Measurements from ENCODE around the gene IL32.

The IL32 gene

DNA sequence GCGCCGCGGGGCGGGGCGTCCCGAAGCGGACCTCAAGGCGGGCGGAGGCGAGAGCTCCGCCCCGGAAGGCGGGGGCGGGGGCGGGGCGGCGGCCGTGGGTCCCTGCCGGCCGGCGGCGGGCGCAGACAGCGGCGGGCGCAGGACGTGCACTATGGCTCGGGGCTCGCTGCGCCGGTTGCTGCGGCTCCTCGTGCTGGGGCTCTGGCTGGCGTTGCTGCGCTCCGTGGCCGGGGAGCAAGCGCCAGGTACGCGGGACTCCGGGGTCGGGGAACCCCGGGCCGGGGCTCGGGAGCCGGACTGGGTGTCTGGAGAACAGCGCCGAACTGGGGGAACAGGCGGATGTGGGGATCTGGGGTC, 45.2 kb upstream of the IL32 start, which contains the start of gene TNFRSF12A (continued):
- TF ChIP-seq ZFP3 (tag by site-specific recombination; IDR thresholded peaks at IDR 0.05; ENCODE audit: low read depth) (no peak), ZNF629 (tag by site-specific recombination; IDR thresholded peaks at IDR 0.05) (no peak), ZNF335 (tag by site-specific recombination; conservative IDR thresholded peaks at IDR 0.05) (no peak), OSR2 (tag by site-specific recombination; IDR thresholded peaks at IDR 0.05) (no peak), ZNF184 (tag by site-specific recombination; IDR thresholded peaks at IDR 0.05) (no peak), ZNF211 (tag by site-specific recombination; IDR thresholded peaks at IDR 0.05; ENCODE audit: low read depth) (no peak), SP2 (tag by site-specific recombination; IDR thresholded peaks at IDR 0.05) (no peak), ZNF677 (tag by site-specific recombination; IDR thresholded peaks at IDR 0.05) (0 out of 2 replicates have a peak, but pooled peaks have one; percentile 8), GFI1B (tag by site-specific recombination; IDR thresholded peaks at IDR 0.05) (no peak), KLF10 (tag by site-specific recombination; IDR thresholded peaks at IDR 0.05) (no peak), ZNF350 (tag by site-specific recombination; IDR thresholded peaks at IDR 0.05) (no peak), BCL11A (tag by site-specific recombination; IDR thresholded peaks at IDR 0.05; ENCODE audit: low read depth) (no peak), ZNF792 (tag by site-specific recombination; IDR thresholded peaks at IDR 0.05) (no peak), ZNF133 (tag by site-specific recombination; IDR thresholded peaks at IDR 0.05) (no peak), ZNF843 (tag by site-specific recombination; IDR thresholded peaks at IDR 0.05) (no peak), ZNF221 (tag by site-specific recombination; IDR thresholded peaks at IDR 0.05; ENCODE audit: borderline replicate concordance) (no peak), ZNF830 (tag by site-specific recombination; IDR thresholded peaks at IDR 0.05; ENCODE audit: low read depth) (no peak), ZNF701 (tag by site-specific recombination; IDR thresholded peaks at IDR 0.05) (no peak), KLF7 (tag by site-specific recombination; IDR thresholded peaks at IDR 0.05; ENCODE audit: borderline replicate concordance) (no peak), ZNF214 (tag by site-specific recombination; IDR thresholded peaks at IDR 0.05; ENCODE audit: borderline replicate concordance) (no peak), ZNF501 (tag by site-specific recombination; IDR thresholded peaks at IDR 0.05) (no peak), ZNF624 (tag by site-specific recombination; IDR thresholded peaks at IDR 0.05) (no peak), ZNF513 (tag by site-specific recombination; IDR thresholded peaks at IDR 0.05) (no peak), ZNF654 (tag by site-specific recombination; IDR thresholded peaks at IDR 0.05; ENCODE audit: low read depth) (no peak), ZNF138 (tag by site-specific recombination; IDR thresholded peaks at IDR 0.05; ENCODE audit: borderline replicate concordance) (no peak), ZNF23 (tag by site-specific recombination; IDR thresholded peaks at IDR 0.05; ENCODE audit: borderline replicate concordance) (no peak), ZNF596 (tag by site-specific recombination; IDR thresholded peaks at IDR 0.05) (no peak), GLI2 (tag by site-specific recombination; IDR thresholded peaks at IDR 0.05; ENCODE audit: borderline replicate concordance, low read depth) (no peak), ZNF114 (tag by site-specific recombination; IDR thresholded peaks at IDR 0.05) (no peak)
- TF ChIP-seq, protein P1, sequence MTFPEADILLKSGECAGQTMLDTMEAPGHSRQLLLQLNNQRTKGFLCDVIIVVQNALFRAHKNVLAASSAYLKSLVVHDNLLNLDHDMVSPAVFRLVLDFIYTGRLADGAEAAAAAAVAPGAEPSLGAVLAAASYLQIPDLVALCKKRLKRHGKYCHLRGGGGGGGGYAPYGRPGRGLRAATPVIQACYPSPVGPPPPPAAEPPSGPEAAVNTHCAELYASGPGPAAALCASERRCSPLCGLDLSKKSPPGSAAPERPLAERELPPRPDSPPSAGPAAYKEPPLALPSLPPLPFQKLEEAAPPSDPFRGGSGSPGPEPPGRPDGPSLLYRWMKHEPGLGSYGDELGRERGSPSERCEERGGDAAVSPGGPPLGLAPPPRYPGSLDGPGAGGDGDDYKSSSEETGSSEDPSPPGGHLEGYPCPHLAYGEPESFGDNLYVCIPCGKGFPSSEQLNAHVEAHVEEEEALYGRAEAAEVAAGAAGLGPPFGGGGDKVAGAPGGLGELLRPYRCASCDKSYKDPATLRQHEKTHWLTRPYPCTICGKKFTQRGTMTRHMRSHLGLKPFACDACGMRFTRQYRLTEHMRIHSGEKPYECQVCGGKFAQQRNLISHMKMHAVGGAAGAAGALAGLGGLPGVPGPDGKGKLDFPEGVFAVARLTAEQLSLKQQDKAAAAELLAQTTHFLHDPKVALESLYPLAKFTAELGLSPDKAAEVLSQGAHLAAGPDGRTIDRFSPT (tag by site-specific recombination; IDR thresholded peaks at IDR 0.05), result no peak
- TF ChIP-seq, protein P2, sequence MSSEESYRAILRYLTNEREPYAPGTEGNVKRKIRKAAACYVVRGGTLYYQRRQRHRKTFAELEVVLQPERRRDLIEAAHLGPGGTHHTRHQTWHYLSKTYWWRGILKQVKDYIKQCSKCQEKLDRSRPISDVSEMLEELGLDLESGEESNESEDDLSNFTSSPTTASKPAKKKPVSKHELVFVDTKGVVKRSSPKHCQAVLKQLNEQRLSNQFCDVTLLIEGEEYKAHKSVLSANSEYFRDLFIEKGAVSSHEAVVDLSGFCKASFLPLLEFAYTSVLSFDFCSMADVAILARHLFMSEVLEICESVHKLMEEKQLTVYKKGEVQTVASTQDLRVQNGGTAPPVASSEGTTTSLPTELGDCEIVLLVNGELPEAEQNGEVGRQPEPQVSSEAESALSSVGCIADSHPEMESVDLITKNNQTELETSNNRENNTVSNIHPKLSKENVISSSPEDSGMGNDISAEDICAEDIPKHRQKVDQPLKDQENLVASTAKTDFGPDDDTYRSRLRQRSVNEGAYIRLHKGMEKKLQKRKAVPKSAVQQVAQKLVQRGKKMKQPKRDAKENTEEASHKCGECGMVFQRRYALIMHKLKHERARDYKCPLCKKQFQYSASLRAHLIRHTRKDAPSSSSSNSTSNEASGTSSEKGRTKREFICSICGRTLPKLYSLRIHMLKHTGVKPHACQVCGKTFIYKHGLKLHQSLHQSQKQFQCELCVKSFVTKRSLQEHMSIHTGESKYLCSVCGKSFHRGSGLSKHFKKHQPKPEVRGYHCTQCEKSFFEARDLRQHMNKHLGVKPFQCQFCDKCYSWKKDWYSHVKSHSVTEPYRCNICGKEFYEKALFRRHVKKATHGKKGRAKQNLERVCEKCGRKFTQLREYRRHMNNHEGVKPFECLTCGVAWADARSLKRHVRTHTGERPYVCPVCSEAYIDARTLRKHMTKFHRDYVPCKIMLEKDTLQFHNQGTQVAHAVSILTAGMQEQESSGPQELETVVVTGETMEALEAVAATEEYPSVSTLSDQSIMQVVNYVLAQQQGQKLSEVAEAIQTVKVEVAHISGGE (tag by site-specific recombination; conservative IDR thresholded peaks at IDR 0.05; ENCODE audit: low read depth), result no peak
- TF ChIP-seq, protein P3, sequence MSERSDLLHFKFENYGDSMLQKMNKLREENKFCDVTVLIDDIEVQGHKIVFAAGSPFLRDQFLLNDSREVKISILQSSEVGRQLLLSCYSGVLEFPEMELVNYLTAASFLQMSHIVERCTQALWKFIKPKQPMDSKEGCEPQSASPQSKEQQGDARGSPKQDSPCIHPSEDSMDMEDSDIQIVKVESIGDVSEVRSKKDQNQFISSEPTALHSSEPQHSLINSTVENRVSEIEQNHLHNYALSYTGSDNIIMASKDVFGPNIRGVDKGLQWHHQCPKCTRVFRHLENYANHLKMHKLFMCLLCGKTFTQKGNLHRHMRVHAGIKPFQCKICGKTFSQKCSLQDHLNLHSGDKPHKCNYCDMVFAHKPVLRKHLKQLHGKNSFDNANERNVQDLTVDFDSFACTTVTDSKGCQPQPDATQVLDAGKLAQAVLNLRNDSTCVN (tag by site-specific recombination; optimal IDR thresholded peaks at IDR 0.05), result peak; percentile 24
- TF ChIP-seq, protein P4, sequence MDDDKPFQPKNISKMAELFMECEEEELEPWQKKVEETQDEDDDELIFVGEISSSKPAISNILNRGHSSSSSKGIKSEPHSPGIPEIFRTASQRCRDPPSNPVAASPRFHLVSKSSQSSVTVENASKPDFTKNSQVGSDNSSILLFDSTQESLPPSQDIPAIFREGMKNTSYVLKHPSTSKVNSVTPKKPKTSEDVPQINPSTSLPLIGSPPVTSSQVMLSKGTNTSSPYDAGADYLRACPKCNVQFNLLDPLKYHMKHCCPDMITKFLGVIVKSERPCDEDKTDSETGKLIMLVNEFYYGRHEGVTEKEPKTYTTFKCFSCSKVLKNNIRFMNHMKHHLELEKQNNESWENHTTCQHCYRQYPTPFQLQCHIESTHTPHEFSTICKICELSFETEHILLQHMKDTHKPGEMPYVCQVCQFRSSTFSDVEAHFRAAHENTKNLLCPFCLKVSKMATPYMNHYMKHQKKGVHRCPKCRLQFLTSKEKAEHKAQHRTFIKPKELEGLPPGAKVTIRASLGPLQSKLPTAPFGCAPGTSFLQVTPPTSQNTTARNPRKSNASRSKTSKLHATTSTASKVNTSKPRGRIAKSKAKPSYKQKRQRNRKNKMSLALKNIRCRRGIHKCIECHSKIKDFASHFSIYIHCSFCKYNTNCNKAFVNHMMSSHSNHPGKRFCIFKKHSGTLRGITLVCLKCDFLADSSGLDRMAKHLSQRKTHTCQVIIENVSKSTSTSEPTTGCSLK (tag by site-specific recombination; IDR thresholded peaks at IDR 0.05), result no peak

Measured in HEK293 (cell line).